Measurements from ENCODE around the gene TASOR2.

TASOR2 gene

DNA sequence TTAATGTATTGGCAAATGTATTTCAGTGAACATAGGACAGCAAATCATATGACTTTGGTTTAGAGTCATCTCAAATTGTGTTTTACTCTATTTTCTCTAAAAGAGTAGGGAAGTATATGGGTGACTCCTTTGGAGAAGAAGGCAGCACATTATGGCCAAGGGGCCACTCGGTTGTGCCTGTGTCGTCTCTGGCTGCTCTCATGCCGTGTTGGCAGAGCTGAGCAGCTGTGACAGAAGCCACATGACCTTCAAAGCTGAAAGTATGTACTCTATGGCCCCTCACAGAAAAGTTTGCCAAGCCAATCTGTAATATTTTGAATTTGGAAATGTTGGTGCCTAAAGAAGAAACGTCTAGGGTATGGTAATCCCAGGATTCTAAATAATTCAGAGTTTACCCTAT lies 47.5 kb downstream of the TASOR2 start:
- Histone ChIP-seq H2AFZ (ENCODE audit: low read length) (no peak overlapping the region), H3K36me3 (replicated peaks; ENCODE audit: insufficient read depth, low read length) (no peaks in the 10 kb centered on the region; the same call in 1 of the 2 replicates), H3K27ac (ENCODE audit: low read length) (no peak overlapping the region), H3F3A (ENCODE audit: insufficient read depth, low read length) (no peaks in the 10 kb centered on the region), H3K79me2 (ENCODE audit: low read length) (peaks cover 9% of the 10 kb centered on the region), H3K9me2 (replicated peaks; ENCODE audit: insufficient read depth, low read length) (no peaks in the 10 kb centered on the region), H3K9me3 (replicated peaks; ENCODE audit: insufficient read depth, low read length) (no peaks in the 10 kb centered on the region), H4K20me1 (ENCODE audit: insufficient read depth, low read length) (no peaks in the 10 kb centered on the region), H3K4me3 (ENCODE audit: low read length) (no peak overlapping the region), H3K27me3 (replicated peaks; ENCODE audit: insufficient read depth, low read length) (no peaks in the 10 kb centered on the region), H3K4me2 (ENCODE audit: low read depth, low read length) (no peak overlapping the region), H3K4me1 (ENCODE audit: low read length) (peaks cover 6% of the 10 kb centered on the region; the same call in 1 of the 2 replicates), H3K9ac (ENCODE audit: low read length) (no peak overlapping the region)
- TF ChIP-seq EZH2 (optimal IDR thresholded peaks at IDR 0.05; ENCODE audit: low read depth, low read length) (no peak), EZH2phosphoT487 (IDR thresholded peaks at IDR 0.05; ENCODE audit: low read length) (no peak)
- TF ChIP-seq, protein P1, sequence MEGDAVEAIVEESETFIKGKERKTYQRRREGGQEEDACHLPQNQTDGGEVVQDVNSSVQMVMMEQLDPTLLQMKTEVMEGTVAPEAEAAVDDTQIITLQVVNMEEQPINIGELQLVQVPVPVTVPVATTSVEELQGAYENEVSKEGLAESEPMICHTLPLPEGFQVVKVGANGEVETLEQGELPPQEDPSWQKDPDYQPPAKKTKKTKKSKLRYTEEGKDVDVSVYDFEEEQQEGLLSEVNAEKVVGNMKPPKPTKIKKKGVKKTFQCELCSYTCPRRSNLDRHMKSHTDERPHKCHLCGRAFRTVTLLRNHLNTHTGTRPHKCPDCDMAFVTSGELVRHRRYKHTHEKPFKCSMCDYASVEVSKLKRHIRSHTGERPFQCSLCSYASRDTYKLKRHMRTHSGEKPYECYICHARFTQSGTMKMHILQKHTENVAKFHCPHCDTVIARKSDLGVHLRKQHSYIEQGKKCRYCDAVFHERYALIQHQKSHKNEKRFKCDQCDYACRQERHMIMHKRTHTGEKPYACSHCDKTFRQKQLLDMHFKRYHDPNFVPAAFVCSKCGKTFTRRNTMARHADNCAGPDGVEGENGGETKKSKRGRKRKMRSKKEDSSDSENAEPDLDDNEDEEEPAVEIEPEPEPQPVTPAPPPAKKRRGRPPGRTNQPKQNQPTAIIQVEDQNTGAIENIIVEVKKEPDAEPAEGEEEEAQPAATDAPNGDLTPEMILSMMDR (IDR thresholded peaks at IDR 0.05; ENCODE audit: low read length) = no peak
- no peak for DNase-seq

Data from MM.1S (cell line).